GM21576 (cell line): ENCODE data around the gene KIAA1755.
"Not testable (repeated sequence)": the region's sequence is repeated elsewhere in the genome, so short reads cannot be mapped to it uniquely, and the experiment has no call there.

Experiments
- ATAC-seq: cut with Tn5 transposase; IDR thresholded peaks from one replicate; pipeline ENCODE4 v1.9.1; 2021; ENCODE audit warnings: mild to moderate bottlenecking, moderate library complexity; ENCODE audit not compliant: unreplicated experiment

Gene KIAA1755

GRCh38 chr20:38291966-38292365, 31.4 kb upstream of the KIAA1755 start:
- ATAC-seq: no peak

- no peak for ATAC-seq
These were observed 30.6 kb upstream of the KIAA1755 start for GRCh38 chr20:38290829-38291814.

- ATAC-seq: no peak
These were observed 26.3 kb upstream of the KIAA1755 start for GRCh38 chr20:38286586-38287531.

- ATAC-seq: no peak
These were observed 24.4 kb upstream of the KIAA1755 start for GRCh38 chr20:38284893-38285444.

GRCh38 chr20:38284066-38284650, 23.6 kb upstream of the KIAA1755 start:
- not testable (repeated sequence) for ATAC-seq

- ATAC-seq: no peak
These were observed 22.7 kb upstream of the KIAA1755 start for GRCh38 chr20:38283236-38283635.

- ATAC-seq: not testable (repeated sequence)
These were observed 20.8 kb upstream of the KIAA1755 start for GRCh38 chr20:38281176-38281915.

- ATAC-seq: no peak
These were observed 18.2 kb upstream of the KIAA1755 start for GRCh38 chr20:38278763-38279162.

GRCh38 chr20:38278131-38278530, 17.6 kb upstream of the KIAA1755 start:
- ATAC-seq: no peak

- no peak for ATAC-seq
These were observed 17.2 kb upstream of the KIAA1755 start for GRCh38 chr20:38277691-38278090.

GRCh38 chr20:38277285-38277684, 16.8 kb upstream of the KIAA1755 start:
- ATAC-seq: no peak

- no peak for ATAC-seq
These were observed 15.4 kb upstream of the KIAA1755 start for GRCh38 chr20:38275815-38276550.

GRCh38 chr20:38272961-38273360, 12.4 kb upstream of the KIAA1755 start:
- no peak for ATAC-seq

GRCh38 chr20:38272398-38272797, 11.9 kb upstream of the KIAA1755 start:
- ATAC-seq: no peak

- ATAC-seq: no peak
These were observed 11.1 kb upstream of the KIAA1755 start for GRCh38 chr20:38271608-38272120.

GRCh38 chr20:38270869-38271605, 10.5 kb upstream of the KIAA1755 start:
- no peak for ATAC-seq

- ATAC-seq: no peak
These were observed 9.2 kb upstream of the KIAA1755 start for GRCh38 chr20:38269715-38270114.

- ATAC-seq: no peak
These were observed 8.5 kb upstream of the KIAA1755 start for GRCh38 chr20:38269040-38269439.
